Epithelial cell of proximal tubule (primary cell): Measurements from ENCODE around the gene KCNG2. TPM values are rescaled to one million over a fixed set of nuclear protein-coding genes. Genes with fewer than 3 reads are reported as not detected.
"Not testable (repeated sequence)": the region's sequence is repeated elsewhere in the genome, so short reads cannot be mapped to it uniquely, and the experiment has no call there.

Experiments
- DNase-seq: peaks from one replicate; pipeline ENCODE4 v3.0.0-alpha.2; 2011; ENCODE audit warnings: low read depth
- H3K4me3 ChIP-seq: 2 replicates; pipeline ENCODE4 v1.5.1; 2011; ENCODE audit warnings: low read depth, mild to moderate bottlenecking, low read length
- total RNA-seq: library from RNA; depleted of rRNA; stranded (reverse); fragments of >200 nt; gene quantifications from 2 replicates; pipeline ENCODE4 v1.2.3, GENCODE V29; 2015
- TF ChIP-seq, protein P1 (sequence below): conservative IDR thresholded peaks from 2 replicates; pipeline ENCODE4 v1.5.1; 2012; ENCODE audit warnings: low read depth, mild to moderate bottlenecking, low read length

The KCNG2 gene
- total RNA-seq, 1 donor from 2014 or later = not detected

DNA sequence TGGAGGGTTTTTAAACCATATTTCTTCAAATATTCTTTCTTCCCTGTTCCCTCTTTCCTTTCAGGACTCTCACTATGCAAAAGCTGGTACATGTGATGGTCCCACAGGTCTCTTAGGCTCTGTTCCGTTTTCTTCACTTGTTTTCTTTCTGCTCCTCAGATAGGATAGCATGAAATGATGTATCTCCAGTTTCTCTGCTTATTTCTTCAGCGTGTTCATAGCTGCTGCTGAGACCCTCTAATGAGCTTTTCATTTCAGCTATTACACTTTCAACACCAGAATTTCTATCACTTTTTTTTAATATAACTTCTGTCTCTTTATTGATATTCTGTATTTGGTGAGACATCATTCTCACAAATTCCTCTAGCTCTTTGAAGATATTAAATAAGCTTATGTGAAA lies 63.9 kb downstream of the KCNG2 start:
- TF ChIP-seq, protein P1, sequence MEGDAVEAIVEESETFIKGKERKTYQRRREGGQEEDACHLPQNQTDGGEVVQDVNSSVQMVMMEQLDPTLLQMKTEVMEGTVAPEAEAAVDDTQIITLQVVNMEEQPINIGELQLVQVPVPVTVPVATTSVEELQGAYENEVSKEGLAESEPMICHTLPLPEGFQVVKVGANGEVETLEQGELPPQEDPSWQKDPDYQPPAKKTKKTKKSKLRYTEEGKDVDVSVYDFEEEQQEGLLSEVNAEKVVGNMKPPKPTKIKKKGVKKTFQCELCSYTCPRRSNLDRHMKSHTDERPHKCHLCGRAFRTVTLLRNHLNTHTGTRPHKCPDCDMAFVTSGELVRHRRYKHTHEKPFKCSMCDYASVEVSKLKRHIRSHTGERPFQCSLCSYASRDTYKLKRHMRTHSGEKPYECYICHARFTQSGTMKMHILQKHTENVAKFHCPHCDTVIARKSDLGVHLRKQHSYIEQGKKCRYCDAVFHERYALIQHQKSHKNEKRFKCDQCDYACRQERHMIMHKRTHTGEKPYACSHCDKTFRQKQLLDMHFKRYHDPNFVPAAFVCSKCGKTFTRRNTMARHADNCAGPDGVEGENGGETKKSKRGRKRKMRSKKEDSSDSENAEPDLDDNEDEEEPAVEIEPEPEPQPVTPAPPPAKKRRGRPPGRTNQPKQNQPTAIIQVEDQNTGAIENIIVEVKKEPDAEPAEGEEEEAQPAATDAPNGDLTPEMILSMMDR = no peak
- no peak for DNase-seq
- no peak overlapping the region for H3K4me3 ChIP-seq

DNA sequence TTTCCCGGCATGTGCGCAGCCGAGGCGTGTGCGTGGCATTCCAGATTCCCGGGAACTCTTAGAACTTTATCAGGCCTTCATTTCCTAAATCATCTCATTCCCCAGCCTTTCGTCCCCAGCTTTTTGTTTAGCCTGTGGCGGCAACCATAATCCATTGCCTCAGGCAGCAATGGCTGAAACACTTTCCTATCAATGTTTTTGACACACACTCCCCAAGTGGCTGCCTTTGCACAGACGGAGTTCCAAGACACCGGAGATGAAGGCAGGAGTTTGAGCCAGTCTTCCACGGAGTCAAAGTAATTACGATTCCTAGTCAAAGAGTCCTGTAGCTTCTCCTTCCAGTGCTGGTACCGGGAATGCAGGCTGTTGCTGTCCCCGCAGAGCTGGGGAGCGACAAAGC lies 64.8 kb downstream of the KCNG2 start:
- no peak overlapping the region for H3K4me3 ChIP-seq
- no peak for DNase-seq
- TF ChIP-seq, protein P1 = no peak

DNA sequence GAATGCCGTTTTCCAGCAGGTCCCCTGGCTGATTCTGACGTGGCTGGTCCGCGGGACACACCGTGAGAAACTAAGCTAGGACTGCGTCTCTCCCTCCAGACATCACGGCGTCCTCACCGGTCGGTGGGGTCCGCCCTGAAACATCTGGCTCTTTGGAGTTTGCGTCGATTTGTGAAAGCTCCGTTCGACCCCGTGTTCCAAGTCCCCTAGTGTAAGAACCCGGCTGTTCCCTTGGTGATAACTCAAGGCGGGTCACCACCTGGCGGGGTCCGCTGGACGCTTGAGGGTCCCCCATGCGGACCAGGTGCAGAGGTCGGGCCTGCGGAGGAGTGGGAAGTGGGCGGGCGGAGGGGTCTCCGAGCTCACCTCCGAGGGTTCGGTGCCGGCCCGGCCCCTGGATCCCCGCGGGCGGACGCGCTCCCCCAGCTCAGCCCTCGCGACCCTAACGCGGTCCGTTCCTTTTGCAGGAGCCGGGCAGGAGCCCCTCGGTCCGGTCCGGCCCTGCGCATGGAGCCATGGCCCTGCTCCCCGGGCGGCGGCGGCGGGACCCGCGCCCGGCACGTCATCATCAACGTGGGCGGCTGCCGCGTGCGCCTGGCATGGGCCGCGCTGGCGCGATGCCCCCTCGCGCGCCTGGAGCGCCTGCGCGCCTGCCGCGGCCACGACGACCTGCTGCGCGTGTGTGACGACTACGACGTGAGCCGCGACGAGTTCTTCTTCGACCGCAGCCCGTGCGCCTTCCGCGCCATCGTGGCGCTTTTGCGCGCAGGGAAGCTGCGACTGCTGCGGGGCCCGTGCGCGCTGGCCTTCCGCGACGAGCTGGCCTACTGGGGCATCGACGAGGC lies 65.6 kb downstream of the KCNG2 start:
- no peak for DNase-seq
- TF ChIP-seq, protein P1 = no peak
- H3K4me3 ChIP-seq = no peak overlapping the region

DNA sequence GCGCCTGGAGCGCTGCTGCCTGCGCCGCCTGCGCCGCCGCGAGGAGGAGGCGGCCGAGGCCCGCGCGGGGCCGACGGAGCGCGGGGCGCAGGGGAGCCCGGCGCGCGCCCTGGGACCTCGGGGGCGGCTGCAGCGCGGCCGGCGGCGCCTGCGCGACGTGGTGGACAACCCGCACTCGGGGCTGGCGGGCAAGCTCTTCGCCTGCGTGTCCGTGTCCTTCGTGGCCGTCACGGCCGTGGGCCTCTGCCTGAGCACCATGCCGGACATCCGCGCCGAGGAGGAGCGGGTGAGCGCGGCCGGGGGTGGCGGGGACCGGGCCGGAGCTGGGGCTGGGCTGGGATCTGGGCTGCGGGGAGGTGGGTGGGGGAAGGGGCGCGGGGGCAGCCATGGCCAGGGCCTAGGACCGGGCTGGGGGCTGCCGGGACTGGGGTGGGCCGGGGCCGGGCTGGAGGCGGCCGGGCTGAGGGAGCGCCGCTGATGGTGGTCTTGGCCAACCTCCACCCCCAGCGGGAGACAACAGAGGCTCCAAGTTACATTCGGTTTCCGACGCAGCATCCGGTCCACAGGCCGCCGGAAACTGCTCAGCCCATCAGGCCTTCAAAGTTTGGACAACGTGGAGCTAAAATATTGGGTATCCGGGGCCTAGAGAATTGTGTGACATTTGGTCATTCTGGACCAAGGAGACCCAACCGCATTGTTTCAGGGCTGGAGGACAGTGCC lies 66.4 kb downstream of the KCNG2 start:
- no peak overlapping the region for H3K4me3 ChIP-seq
- TF ChIP-seq, protein P1 = no peak
- DNase-seq = no peak

DNA sequence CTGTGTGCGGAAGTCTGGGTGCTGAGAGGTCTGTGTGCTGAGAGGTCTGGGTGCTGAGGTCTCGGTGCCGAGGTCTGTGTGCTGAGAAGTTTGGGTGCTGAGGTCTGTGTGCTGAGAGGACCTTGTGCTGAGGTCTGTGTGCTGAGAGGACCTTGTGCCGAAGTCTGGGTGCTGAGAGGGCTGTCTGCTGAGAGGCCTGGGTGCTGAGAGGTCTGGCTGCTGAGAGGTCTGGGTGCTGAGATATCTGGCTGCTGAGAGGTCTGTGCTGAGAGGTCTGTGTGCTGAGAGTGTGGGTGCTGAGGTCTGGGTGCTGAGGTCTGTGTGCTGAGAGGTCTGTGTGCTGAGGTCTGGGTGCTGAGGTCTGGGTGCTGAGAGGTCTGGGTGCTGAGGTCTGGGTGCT lies 67.2 kb downstream of the KCNG2 start:
- DNase-seq, H3K4me3 ChIP-seq: not testable (repeated sequence)

DNA sequence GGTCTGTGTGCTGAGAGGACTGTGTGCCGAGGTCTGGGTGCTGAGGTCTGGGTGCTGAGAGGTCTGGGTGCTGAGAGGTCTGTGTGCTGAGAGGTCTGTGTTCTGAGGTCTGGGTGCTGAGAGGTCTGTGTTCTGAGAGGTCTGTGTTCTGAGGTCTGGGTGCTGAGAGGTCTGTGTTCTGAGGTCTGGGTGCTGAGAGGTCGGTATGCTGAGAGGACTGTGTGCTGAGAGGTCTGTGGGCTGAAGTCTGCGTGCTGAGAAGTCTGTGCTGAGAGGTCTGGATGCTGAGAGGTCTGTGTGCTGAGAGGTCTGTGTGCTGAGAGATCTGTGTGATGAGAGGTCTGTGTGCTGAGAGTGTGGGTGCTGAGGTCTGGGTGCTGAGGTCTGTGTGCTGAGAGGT lies 68.2 kb downstream of the KCNG2 start:
- DNase-seq, H3K4me3 ChIP-seq: not testable (repeated sequence)

DNA sequence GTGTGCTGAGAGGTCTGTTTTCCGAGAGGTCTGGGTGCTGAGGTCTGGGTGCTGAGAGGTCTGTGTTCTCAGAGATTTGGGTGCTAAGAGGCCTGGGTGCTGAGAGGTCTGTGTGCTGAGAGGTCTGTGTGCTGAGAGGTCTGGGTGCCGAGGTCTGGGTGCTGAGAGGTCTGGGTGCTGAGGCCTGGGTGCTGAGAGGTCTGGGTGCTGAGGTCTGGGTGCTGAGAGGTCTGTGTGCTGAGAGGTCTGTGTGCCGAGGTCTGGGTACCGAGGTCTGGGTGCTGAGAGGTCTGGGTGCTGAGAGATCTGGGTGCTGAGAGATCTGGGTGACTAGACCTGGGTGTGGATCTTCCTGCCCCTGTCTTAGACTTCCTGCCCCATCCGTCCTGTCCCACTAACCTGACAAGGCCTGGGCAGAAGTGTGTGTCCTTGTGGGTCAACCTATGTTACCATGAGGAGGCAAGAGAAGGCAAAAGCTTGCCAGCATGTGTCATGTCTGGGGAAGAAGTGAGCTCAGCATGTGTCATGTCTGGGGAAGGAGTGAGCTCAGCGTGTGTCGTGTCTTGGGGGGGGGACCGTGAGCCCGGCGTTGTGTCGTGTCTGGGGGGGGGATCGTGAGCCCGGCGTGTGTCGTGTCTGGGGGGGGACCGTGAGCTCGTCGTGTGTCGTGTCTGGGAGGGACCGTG lies 69.3 kb downstream of the KCNG2 start:
- TF ChIP-seq, protein P1 = no peak
- DNase-seq = no peak
- no peak overlapping the region for H3K4me3 ChIP-seq
